ENCODE measurements around the gene TMA7B. TPM values are rescaled to one million over a fixed set of nuclear protein-coding genes. Genes with fewer than 3 reads are reported as not detected.

Gene TMA7B
- total RNA-seq, 1 donor from 2014 or later: not detected

DNA sequence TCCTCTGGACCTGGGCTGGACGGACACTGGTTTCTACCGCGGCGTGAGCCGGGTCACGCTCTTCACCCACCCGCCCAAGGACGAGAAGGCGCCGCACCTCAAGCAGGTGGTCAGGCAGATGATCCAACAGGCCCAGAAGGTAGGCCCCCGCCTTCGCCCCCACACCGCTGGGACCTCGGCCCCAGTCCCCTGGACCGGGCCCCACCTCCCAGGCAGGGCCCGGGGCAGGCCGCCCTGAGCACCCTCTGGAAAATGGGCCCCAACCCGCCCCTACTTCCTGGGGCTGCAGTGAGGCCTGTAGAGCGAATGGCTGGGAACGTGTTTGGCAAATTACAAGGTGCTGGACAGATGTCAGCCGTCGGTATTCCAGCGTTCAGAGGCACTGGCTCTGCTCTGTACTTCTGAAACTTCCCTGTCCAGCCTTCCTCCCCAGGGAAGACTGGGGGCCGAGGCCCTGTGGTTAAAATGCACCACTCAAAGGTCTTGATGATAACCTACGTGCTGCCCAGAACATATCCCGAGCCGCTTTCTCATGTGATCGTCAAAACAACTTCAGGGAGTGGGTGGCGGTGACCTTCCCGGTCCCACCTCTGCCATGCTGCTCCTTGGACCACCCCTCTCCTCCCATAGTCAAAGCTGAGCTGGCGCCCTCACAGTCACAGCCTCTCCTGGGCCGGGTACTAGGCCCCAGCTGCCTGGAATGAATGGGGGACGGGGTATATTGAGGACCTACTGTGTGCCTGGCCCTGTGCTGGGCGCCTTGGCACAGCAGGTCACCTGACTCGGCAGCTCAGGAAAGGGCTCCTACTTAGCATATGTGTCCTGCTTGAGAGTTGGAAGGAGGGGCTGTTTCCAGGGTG lies 35.4 kb downstream of the TMA7B start:
- H3K4me3 Mint-ChIP-seq (ENCODE audit: unreplicated experiment): no peak overlapping the region
- H3K36me3 Mint-ChIP-seq (ENCODE audit: low read depth): no peaks in the 10 kb centered on the region
- peaks cover 25% of the 10 kb centered on the region for H3K4me1 Mint-ChIP-seq (ENCODE audit: low read depth)
- no peak overlapping the region for H3K27ac Mint-ChIP-seq (ENCODE audit: unreplicated experiment)
- H3K9me3 Mint-ChIP-seq (ENCODE audit: low read depth): no peaks in the 10 kb centered on the region
- peaks cover 2% of the 10 kb centered on the region for H3K27me3 Mint-ChIP-seq (ENCODE audit: low read depth)
- no peak for DNase-seq (ENCODE audit: low spot score)
- no peak for TF ChIP-seq CTCF (IDR thresholded peaks at IDR 0.05)

DNA sequence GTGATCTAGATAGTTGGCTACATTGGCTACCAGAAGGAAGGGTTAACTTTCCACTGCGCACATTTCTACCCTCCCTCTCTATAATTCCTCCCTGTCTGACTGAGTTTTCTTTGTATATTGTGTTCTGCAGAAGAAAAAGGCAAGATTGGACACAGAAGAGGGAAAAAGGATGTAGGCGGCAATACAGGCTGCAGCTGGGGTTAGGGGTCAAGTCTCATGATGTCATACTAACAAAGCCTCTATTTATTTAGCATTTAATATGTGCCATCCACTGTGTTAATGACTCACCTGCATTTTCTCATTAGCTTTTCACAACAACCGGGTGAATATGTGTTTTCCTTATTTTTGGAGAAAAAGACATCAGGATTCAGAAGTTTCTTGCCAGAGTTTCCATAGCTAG lies 36.5 kb downstream of the TMA7B start:
- Mint-ChIP-seq H3K4me3 (ENCODE audit: unreplicated experiment) (no peak overlapping the region), H3K27me3 (ENCODE audit: low read depth) (peaks cover 2% of the 10 kb centered on the region), H3K4me1 (ENCODE audit: low read depth) (peaks cover 25% of the 10 kb centered on the region), H3K36me3 (ENCODE audit: low read depth) (no peaks in the 10 kb centered on the region), H3K9me3 (ENCODE audit: low read depth) (no peaks in the 10 kb centered on the region), H3K27ac (ENCODE audit: unreplicated experiment) (no peak overlapping the region)
- no peak for DNase-seq (ENCODE audit: low spot score)
- TF ChIP-seq CTCF (IDR thresholded peaks at IDR 0.05): no peak

- H3K4me1 Mint-ChIP-seq (ENCODE audit: low read depth): peaks cover 25% of the 10 kb centered on the region
- H3K9me3 Mint-ChIP-seq (ENCODE audit: low read depth): no peaks in the 10 kb centered on the region
- H3K27me3 Mint-ChIP-seq (ENCODE audit: low read depth): peaks cover 2% of the 10 kb centered on the region
- DNase-seq (ENCODE audit: low spot score): no peak
- no peak for TF ChIP-seq CTCF (IDR thresholded peaks at IDR 0.05)
- H3K4me3 Mint-ChIP-seq (ENCODE audit: unreplicated experiment): no peak overlapping the region
- H3K36me3 Mint-ChIP-seq (ENCODE audit: low read depth): no peaks in the 10 kb centered on the region
- no peak overlapping the region for H3K27ac Mint-ChIP-seq (ENCODE audit: unreplicated experiment)
Observed at GRCh38 chr22:39997421-39997820, 37.2 kb downstream of the TMA7B start.

- TF ChIP-seq CTCF (IDR thresholded peaks at IDR 0.05): no peak
- Mint-ChIP-seq H3K27me3 (ENCODE audit: low read depth) (peaks cover 2% of the 10 kb centered on the region), H3K9me3 (ENCODE audit: low read depth) (no peaks in the 10 kb centered on the region), H3K4me3 (ENCODE audit: unreplicated experiment) (no peak overlapping the region), H3K36me3 (ENCODE audit: low read depth) (no peaks in the 10 kb centered on the region), H3K4me1 (ENCODE audit: low read depth) (peaks cover 25% of the 10 kb centered on the region), H3K27ac (ENCODE audit: unreplicated experiment) (no peak overlapping the region)
- no peak for DNase-seq (ENCODE audit: low spot score)
Observed at GRCh38 chr22:39997939-39998726, 37.9 kb downstream of the TMA7B start.

GRCh38 chr22:39999144-39999757 lies 39.1 kb downstream of the TMA7B start:
- H3K27ac Mint-ChIP-seq (ENCODE audit: unreplicated experiment): no peak overlapping the region
- H3K36me3 Mint-ChIP-seq (ENCODE audit: low read depth): no peaks in the 10 kb centered on the region
- no peak for TF ChIP-seq CTCF (IDR thresholded peaks at IDR 0.05)
- H3K4me1 Mint-ChIP-seq (ENCODE audit: low read depth): peaks cover 19% of the 10 kb centered on the region
- H3K27me3 Mint-ChIP-seq (ENCODE audit: low read depth): peaks cover 2% of the 10 kb centered on the region
- no peak for DNase-seq (ENCODE audit: low spot score)
- no peaks in the 10 kb centered on the region for H3K9me3 Mint-ChIP-seq (ENCODE audit: low read depth)
- H3K4me3 Mint-ChIP-seq (ENCODE audit: unreplicated experiment): no peak overlapping the region
